HL-60 (cell line): ENCODE data around the gene DKK1.

Source experiments
- DNase-seq, 2 experiments: peaks; one replicate each; pipeline ENCODE4 v3.0.0-alpha.2; 2010 to 2020; ENCODE audit warnings: low read depth in 1 of 2, low spot score in 1 of 2
- H3K27ac ChIP-seq: fragments of 250-450 bp; sonication (Bioruptor Pico); replicated peaks from 2 replicates; pipeline ENCODE4 v1.5.1; 2020; ENCODE audit warnings: mild to moderate bottlenecking, moderate library complexity
- H3K27me3 ChIP-seq: fragments of 250-450 bp; sonication (Bioruptor Pico); 2 replicates; pipeline ENCODE4 v1.5.1; 2021; ENCODE audit warnings: mild to moderate bottlenecking, moderate library complexity; ENCODE audit not compliant: insufficient read depth, poor library complexity, severe bottlenecking
- H3K4me3 ChIP-seq: replicated peaks from 2 replicates; pipeline ENCODE4 v1.5.1; 2011; ENCODE audit warnings: mild to moderate bottlenecking, control low read depth, low read length; ENCODE audit not compliant: insufficient read depth
- GABPA ChIP-seq: IDR thresholded peaks from 2 replicates; pipeline ENCODE4 v1.6.1; 2012; ENCODE audit warnings: low read depth
- POLR2AphosphoS5 ChIP-seq: IDR thresholded peaks from 2 replicates; pipeline ENCODE4 v1.6.1; 2012; ENCODE audit warnings: low read depth
- SPI1 ChIP-seq: IDR thresholded peaks from 2 replicates; pipeline ENCODE4 v1.6.1; 2012; ENCODE audit warnings: low read depth, mild to moderate bottlenecking, borderline replicate concordance
- TF ChIP-seq, protein P1 (sequence below): IDR thresholded peaks from one replicate; pipeline ENCODE4 v1.5.1; 2011; ENCODE audit warnings: low read length, control low read depth, inconsistent platforms; ENCODE audit not compliant: insufficient read depth
- TF ChIP-seq, protein P2 (sequence below): IDR thresholded peaks from 2 replicates; pipeline ENCODE4 v1.6.1; 2012; ENCODE audit warnings: low read depth; ENCODE audit not compliant: insufficient replicate concordance

DKK1 gene

DNA sequence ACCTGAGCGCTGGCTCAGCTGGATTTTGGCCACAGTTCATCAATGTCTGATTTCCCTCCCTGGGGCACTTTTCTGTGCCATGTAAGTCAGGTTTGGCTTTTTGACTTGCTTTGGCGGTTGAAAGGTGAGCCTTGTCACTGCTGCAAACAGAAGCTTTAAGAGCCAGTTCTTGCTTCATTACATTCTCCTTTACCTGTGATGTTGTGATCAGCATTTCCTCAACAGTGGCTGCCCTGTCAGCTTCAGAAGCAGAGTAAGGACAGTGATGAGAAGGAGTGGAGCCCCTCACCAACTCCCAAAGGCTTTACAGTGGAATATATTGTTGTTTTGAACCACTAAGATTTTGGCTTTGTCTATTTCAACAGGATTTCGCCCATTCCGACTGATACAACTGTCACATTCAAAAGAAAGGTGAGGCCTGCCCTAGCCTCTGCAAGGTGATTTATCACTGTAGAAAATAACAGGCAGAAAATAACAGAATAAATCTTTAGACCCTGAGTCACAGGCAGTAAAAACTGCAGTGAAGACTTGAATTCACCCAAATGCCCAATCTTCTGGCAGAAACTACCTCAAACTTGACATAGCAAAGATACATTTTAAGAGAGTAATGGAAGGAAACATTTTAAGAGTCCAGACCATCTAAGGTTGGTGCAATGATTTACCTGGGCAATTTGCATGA lies 13.3 kb upstream of the DKK1 start:
- H3K27ac ChIP-seq = no peak overlapping the region
- TF ChIP-seq, protein P1, sequence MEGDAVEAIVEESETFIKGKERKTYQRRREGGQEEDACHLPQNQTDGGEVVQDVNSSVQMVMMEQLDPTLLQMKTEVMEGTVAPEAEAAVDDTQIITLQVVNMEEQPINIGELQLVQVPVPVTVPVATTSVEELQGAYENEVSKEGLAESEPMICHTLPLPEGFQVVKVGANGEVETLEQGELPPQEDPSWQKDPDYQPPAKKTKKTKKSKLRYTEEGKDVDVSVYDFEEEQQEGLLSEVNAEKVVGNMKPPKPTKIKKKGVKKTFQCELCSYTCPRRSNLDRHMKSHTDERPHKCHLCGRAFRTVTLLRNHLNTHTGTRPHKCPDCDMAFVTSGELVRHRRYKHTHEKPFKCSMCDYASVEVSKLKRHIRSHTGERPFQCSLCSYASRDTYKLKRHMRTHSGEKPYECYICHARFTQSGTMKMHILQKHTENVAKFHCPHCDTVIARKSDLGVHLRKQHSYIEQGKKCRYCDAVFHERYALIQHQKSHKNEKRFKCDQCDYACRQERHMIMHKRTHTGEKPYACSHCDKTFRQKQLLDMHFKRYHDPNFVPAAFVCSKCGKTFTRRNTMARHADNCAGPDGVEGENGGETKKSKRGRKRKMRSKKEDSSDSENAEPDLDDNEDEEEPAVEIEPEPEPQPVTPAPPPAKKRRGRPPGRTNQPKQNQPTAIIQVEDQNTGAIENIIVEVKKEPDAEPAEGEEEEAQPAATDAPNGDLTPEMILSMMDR = no peak
- no peak for TF ChIP-seq GABPA
- no peak for TF ChIP-seq SPI1
- no peak for TF ChIP-seq POLR2AphosphoS5
- TF ChIP-seq, protein P2, sequence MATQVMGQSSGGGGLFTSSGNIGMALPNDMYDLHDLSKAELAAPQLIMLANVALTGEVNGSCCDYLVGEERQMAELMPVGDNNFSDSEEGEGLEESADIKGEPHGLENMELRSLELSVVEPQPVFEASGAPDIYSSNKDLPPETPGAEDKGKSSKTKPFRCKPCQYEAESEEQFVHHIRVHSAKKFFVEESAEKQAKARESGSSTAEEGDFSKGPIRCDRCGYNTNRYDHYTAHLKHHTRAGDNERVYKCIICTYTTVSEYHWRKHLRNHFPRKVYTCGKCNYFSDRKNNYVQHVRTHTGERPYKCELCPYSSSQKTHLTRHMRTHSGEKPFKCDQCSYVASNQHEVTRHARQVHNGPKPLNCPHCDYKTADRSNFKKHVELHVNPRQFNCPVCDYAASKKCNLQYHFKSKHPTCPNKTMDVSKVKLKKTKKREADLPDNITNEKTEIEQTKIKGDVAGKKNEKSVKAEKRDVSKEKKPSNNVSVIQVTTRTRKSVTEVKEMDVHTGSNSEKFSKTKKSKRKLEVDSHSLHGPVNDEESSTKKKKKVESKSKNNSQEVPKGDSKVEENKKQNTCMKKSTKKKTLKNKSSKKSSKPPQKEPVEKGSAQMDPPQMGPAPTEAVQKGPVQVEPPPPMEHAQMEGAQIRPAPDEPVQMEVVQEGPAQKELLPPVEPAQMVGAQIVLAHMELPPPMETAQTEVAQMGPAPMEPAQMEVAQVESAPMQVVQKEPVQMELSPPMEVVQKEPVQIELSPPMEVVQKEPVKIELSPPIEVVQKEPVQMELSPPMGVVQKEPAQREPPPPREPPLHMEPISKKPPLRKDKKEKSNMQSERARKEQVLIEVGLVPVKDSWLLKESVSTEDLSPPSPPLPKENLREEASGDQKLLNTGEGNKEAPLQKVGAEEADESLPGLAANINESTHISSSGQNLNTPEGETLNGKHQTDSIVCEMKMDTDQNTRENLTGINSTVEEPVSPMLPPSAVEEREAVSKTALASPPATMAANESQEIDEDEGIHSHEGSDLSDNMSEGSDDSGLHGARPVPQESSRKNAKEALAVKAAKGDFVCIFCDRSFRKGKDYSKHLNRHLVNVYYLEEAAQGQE = no peak
- no peak overlapping the region for H3K4me3 ChIP-seq
- no peak for DNase-seq
- no peaks in the 10 kb centered on the region for H3K27me3 ChIP-seq

GRCh38 chr10:52308251-52309031 lies 5.6 kb upstream of the DKK1 start:
- Histone ChIP-seq H3K4me3 (no peak overlapping the region), H3K27me3 (peaks cover 6% of the 10 kb centered on the region), H3K27ac (no peak overlapping the region)
- DNase-seq = peak in 1 of 2 experiments; percentile 29
- TF ChIP-seq, protein P1 = peak; percentile 28
- TF ChIP-seq GABPA = no peak

DNA sequence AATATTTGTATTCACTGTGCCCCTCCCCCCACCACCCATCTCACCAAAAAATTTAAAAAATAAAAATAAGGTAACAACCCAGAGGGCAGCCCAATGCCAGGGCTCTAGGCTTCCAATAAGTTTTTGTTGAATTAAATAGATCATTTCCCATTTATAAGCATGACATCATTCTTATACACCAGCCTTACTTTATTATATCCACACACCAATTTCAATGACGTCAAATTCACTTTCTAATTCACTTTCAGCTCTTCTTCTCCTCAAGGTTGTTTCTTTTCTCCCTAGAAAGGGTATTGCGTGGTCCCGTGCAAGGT lies 1.2 kb upstream of the DKK1 start:
- TF ChIP-seq SPI1 (no peak), POLR2AphosphoS5 (no peak), GABPA (no peak)
- TF ChIP-seq, protein P2 = no peak
- TF ChIP-seq, protein P1 = no peak
- Histone ChIP-seq H3K4me3 (no peak overlapping the region), H3K27ac (no peak overlapping the region), H3K27me3 (peaks cover 19% of the 10 kb centered on the region)
- no peak for DNase-seq
